GM21381 (cell line): Measurements from ENCODE around the gene GALNT9.
"Not testable (repeated sequence)": the region's sequence is repeated elsewhere in the genome, so short reads cannot be mapped to it uniquely, and the experiment has no call there.

Source experiments
- ATAC-seq: cut with Tn5 transposase; IDR thresholded peaks from one replicate; pipeline ENCODE4 v1.9.1; 2021; ENCODE audit warnings: mild to moderate bottlenecking, moderate library complexity; ENCODE audit not compliant: unreplicated experiment

The GALNT9 gene

DNA sequence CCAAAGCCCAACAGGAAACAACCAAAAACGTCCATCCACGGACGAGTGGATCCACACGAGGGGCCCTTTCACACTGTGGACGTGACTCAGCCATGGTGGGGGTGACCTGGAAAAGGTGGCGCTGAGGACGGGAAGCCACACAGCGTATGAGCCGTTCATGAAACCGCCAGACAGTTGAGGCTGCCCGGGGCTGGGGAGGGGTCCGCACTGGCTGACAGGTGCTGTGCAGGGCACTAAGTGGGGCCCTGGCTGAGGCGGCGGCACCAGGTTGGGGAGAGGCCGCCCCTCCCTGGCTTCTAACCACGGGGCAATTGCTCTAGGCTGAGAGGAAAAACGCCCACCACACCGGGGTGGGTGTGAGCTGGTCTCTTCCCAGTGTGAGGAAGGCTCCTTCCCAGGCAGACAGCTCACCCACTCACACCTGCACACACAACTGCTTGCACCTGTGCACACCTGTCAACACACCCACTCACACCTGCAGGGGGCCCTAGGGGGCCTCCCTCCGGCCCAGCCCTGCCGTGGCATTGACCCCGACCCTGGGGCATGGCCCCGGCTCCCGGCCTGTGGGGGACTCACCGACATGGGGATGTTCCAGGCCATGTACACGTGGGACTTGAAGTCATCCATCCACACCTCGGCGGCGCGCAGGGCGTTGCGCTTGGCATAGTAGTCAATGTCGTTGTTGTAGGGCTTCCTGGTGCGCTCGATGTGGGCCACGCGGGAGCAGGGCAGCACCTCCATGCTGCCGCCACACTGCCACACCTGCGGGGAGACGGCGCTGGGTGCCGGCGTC is 126.3 kb downstream of the GALNT9 start:
- ATAC-seq, result no peak

DNA sequence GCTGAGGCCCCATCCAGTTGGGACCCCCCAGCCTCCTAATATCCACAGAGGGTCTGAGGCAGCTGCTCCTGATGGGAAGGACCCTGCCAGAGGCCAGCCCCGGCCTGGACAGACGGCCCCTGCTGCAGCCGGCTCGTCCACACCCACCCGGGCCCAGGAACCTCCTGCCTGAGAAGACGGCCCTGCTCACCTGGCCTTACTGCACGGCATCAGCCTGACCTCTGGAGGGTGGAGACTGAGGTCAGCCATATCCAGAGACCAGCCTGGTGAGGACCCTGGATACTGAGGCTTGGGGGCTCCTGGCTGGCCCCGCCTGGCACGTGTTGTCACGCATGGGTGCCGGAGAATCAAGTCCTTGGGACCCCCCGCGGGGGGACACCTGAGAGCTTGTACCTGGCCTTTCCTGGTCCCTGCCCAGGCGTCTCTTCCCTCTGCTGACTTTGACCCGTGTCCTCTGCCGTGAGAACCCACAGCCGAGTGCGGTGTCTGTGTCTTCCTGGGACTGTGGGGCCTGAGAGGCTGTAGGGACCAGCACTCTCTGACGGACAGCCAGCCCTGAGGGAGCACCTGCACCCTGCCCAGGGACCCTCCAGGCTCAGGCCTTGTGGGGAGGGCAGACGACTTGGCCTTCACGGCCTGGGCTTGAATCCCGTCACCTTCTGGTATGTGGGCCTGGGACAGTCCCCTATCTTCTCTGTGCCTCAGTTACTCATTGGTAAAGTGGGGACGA is 127.8 kb downstream of the GALNT9 start:
- ATAC-seq, result no peak

DNA sequence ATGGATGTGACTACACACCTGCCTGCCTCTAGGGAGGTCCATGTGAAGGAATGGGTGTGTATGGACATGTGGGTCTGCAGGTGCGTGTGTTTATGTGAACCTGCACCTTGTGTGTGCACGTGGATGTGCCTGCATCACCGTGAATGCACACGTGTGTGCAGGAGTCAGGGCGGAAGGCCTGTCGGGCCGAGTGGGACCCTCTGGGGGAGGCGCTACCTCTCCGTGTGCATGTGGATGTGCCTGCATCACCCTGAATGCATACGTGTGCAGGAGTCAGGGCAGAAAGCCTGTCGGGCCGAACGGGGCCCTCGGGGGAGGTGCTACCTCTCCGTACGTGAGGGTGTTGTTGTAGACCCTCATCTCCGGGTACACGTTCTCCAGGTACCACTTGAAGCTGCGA is 128.6 kb downstream of the GALNT9 start:
- ATAC-seq, result no peak

DNA sequence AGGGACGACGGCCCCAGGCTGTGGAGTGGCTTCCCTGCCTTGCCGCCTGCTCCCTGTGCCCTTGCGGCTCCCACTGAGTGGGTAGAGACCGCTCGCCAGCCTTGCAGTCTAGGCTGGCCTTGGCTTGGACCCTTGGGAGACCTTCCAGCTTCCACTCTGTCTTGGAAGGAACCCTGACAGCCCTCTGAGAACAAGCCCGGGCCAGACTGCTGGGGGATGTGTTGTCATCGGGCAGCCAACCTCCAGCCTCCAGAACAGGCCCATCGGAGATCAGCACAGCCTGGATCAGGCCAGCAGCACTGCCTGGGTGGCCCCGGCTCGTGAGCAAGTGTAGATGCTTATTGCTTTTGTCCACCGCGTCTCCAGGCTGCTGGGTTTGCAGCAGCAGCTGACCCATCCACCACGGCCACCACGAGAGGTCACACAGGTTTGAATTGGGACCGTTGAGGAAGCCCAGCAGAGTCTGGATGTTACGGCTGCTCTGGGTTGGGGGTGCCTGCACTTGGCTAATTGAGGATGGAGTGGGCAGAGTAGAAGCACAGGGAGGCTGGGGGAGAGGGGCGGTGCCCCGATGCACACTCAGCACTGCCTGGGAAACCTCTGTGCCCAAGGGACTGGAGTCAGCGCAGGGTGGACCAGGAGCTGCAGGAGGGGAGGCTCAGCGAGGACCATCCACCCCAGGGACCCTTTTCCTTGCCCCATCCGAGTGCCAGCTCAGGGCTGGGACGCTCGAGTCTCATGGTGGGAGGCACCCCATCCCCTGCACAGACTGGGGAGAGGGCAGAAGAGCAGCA is 129.7 kb downstream of the GALNT9 start:
- ATAC-seq, result no peak

DNA sequence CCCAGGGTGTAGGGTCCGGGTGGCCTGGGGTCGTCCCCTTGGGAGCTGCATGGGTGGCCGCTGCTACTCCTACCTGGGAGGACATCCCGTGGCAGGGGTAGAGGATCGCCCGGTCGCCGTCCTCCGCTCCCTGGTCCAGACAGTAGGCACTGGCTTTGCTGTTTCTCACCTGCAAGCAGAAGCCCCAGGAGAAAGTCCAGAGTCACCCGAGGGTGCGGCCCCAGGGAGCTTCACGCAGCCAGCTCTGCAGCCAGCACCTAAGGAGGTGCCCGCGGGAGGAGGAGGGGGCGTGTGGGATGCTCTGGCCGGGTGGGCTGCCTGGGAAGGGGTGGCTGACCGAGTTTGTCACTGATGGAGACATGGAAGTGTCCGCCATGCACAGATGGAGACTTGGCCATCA is 130.3 kb downstream of the GALNT9 start:
- no peak for ATAC-seq

DNA sequence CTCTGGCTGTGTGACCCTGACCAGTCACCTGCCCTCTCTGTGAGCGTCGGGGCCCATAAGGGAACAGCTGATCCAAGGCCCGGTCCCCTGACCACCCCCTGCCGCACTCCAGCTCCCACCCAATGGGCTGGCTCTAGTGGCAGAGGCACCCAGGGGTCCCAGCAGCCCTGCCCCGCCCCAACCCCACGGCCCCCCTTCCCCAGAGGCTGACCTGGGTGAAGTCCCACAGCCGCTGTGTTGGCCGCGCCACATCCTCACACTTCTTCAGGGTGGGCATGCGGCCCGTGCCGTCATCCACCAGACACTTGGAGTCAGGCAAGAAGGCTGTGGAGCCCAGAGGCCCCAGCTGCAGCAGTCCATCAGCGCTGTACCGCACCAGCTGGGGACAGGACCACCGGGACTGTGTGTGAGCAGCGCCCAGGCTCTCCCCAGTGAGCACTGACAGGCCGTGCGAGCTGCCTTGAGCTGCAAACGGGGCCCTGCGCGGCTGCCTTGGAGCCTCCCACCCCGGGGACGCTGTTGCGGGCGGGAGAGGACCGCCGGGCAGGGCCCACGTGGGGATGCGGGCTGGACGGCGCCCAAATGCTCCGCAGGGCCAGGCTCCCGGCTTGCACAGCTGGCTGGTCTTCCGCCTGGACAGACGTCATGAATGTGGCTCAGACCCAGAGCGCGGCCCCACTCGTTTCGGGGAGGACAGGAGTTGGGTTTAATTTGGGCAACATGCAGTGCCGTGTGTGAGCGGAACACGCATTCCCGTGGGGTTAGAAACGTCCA is 131.6 kb downstream of the GALNT9 start:
- no peak for ATAC-seq

DNA sequence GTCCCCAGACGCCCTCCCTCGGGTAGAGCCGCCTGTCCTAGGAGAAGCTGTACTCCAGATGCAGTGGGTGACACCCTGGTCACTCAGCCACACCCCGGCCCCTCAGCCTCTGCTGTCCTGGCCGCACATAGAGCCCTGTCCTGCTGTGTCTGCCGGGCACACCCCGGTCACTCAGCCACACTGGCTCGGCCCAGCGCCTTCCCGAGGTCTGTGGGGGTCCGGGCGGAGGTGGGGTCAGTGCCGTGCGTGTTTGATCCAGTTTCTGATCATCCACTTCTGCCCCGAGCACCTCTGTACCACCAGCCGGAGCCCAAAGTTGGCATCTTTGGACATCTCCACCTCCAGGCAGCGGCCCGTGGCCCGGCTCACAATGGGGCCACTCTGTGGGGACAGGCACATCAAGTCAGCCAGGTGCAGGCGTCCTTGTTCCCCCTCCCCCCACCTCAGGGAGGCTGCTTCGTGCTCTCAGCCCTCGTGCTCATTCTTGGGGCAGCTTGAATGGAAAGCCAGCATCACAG is 132.5 kb downstream of the GALNT9 start:
- no peak for ATAC-seq

DNA sequence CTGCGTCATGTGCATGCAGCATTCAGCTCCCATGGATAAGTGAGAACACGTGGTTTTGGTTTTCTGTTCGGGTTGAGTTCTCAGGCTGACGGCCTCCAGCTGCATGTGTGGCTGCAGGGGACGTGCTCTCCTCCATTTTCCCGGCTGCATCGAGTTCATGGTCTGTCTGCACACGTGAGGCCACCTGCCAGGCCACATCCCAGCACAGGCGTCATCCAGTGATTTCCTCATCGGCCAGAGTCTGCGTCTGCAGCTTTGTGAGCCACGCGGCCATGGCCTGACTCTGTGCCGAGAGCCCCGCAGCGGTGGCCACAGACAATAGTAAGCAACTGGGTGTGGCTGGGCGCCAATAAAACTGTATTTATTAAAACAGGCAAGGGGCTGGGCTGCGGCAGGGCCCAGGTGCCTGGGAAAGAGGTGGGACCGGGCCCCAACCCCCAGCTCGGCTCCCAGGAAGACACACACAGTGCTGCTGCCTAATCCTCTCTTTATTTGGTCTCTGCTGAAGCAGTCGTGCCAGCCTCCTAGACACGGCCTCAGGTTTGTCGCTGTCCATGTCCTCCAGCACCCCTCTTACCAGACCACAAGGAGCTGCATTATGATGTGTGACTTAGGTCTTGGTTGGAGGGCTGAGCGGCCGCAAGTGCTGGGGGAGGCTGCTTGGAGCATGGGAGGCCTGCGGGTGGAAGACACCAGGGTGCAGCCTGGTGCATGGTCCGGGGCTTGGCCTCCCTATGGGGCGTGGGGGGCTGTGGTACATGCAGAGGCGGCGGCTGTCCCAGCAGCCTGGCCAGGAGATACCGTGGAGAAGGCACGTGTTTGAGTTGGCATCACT is 133.1 kb downstream of the GALNT9 start:
- ATAC-seq, result no peak

DNA sequence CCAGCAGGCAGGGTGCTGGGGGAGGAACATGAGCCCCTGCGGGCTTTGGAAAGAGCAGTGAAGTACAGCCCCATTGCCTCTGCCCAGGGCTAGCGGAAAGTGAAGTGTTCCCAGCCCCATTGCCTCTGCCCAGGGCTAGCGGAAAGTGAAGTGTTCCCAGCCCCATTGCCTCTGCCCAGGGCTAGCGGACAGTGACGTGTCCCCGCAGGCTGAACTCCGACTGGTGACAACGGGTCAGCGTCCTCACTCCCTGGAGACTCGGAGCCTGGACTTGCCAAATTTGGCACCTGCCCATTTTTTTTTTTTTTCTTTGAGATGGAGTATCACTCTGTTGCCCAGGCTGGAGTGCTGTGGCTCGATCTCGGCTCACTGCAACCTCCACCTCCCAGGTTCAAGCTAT is 134.1 kb downstream of the GALNT9 start:
- ATAC-seq, result not testable (repeated sequence)

DNA sequence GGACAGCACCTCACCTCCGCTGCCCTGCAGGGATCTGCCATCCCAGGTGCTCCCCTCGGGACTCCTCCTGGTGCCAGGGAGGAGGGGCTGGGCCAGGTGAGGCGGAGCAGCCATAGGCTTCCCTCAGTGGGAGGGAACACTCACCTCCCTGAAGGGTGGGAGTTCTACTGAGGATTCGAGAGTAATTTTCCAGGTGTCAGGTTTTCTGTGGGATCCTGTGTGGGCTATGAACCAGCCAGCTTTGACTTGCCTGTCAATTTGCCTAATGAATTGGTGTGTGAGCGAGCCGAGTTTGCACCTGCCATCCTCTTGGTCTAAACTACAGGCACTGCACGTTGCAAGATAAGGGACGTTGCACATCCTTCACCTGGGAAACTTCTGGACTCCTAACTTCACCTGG is 134.8 kb downstream of the GALNT9 start:
- no peak for ATAC-seq

DNA sequence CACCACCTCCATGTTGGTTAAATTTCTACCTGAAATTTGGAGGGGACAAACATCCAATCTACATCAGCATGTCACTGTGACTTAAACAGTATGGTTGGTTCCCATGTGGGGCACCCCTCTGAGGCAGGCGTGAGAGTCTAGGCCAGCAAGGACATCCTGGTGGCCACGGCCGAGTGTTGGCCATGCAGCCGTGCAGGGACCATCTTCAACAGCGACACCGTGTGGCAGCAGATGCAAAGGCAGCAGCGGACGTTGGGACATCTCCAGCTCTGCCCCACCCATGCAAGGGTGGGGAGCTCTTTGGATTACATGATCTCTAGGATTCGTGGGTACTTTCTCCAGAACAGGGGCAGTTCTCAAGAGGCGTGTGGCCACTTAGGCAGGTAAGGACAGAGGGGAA is 135.3 kb downstream of the GALNT9 start:
- no peak for ATAC-seq

DNA sequence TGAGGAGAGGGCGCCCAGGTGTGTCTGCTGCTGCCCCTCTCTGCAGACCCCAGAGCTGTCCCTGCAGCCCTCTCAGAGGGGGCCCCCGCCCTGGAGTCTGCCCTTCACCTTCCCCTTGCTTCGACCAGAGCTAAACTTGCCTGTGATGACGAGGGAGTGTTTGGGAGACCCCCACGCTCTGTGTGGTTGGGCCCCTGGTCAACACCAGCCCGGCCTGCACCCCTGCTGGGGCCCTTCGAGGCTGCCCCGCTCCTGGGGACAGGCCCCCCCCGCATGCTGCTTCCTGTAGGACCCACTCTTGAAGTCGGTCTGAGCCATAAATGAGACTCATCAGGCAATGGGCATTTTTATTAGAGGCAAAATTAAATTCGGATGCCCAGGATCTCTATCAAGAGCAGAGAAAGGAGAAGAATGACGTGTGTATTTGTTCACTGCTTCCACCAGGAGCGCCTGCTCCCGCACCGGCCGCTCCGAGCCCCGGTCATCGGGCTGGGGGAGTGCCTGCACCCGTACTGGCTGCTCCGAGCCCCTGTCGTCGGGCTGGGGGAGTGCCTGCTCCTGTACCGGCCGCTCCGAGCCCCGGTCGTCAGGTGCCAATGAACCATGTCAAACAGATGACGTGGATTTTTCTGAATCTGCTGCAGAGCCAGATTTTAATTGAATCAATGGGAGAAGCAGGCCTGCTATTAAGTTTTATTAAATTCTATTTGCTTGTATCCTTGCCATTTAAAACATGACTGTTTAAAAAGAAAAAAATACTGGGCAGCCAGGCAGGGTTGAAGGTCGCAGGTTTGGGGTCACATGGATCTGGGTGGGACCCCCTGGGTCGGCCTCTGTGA is 137.5 kb downstream of the GALNT9 start:
- ATAC-seq, result no peak

DNA sequence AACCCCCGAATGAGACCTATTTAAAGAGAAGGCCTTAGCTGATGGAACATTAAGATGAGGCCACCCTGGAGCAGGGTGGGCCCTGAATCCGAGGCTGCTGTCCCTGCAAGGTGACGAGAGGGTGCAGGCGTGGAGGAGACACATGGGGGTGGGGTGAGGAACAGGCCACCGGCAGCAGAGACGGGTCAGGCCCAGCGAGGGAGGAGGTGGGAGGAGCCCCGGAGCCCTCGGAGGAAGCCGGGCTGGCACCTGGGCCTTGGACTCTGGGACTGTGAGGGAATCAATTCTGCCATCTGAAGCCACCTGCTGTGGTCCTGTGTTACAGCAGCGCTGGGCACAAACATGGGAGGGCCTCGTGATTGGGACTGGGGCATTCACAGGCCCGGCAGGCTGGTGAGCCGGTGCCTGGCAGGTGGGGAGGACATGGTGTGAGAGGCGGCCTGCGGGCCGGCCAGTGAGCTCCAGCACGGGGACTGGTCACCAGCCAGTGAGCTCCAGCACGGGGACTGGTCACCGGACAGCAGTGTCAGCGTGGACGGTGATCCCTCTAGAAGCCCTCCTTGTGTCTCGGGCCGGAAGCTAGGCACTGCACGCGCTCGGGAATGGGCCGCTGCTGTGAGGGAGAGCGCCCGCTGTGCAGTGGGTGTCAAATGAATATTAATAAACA is 138.4 kb downstream of the GALNT9 start:
- ATAC-seq, result no peak

DNA sequence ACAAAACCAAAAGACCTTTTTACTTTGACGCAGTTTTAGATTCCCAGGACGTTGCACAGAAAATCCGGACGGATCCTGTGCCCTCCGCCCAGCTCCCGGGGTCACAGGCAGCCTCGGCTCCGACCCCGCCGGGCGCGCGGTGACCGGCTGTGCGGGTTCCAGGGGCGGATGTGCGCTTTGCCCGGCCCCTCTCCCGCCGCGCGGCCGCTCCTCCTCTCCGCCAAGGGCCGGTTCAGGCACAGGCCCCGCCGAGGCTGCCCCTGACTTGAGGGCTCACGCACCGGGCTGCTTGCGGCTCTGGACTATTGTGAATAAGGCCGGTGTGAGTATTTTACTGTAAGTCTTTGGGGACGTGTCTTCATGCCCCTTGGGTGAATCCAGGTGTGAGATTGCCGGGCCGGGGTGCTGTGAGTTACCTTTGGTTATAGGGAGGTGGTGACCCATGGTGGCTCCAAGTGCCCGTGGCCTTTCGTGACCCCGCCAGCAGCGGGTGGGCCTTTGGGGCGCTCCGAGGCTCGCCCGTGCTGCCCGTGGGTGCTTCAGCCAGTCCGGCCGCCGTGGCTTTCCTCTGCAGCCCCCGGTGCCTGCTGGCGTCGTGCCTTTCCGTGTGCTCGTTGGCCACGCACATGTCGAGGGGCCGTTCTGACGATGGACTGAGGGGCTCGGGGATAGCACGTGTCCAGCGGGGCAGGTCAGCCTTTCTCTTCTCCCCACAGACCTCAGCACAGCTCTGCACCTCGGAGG is 139.2 kb downstream of the GALNT9 start:
- ATAC-seq, result peak; percentile 25

DNA sequence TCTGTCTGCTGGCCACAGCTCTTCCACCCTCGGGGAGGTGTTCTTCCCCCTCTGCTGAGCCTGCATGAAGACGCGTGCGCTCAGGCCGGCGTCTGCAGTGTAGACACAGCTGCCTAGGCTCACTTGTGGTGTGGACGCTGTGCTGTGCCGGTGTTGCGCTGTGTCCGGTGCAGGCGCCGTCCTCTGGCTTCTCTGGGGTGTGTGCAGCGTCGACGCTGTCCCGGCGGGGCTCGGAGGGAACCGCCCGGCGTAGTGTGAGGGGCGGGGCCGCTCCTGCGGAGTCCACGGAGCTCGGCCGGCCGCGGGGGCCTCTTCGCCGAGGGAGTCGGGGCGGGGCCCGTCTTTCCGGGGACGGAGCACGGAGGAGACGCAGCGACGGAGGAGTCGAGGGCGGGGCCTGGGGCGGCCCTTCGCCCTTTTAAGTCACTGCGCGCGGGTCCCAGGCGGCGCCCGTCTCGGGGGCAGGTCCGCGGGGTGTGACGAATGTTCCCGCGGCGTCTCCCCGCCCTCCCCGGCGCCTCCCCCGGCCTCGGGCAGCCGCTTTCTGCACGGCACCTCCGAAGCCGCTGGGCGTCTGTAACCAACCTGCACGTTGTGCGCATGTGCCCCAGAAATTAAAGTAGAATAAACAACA is 139.9 kb downstream of the GALNT9 start:
- ATAC-seq, result peak; percentile 92

DNA sequence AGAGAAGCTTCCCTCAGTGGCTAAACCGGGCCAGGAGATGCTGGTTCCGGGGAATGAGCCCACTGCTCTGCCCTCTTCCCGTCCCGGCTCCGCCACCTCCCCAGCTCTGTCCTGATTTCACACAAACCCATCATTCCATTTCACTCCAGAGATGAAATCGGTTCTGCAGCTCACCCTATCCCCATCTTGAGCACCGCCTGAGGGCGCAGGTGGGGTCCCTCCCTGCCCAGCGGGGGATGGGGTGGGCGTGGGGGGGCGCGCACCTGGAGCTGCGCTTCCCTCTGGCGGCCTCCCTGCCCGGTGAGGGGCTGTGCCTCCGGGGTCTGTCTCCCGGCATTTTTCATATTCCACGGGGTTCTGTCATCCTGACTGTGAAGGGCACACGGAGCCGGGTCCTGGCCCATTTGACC is 140.5 kb downstream of the GALNT9 start:
- no peak for ATAC-seq

DNA sequence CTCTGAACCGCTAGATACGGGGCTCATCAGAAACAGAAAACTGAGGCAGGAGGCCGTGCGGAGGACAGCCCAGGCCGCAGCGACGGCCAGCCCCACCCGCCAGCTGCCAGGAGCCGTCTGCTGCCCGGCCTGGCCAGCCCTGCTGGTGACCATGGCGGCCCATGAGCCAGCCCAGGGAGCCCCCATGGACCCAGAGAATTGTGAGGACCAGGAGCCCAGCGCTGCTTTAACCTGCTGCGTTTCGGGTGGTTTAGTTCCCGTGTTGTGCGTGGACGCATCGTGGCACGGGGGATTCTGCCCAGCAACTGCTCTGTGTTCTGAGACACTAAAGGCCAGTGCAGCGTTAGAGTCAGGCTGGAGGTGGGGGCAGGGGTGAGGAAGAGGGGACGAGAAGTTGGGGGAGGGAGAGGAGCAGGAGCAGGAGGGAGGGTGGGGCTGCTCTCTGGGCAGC is 140.9 kb downstream of the GALNT9 start:
- ATAC-seq, result no peak
